ENCODE measurements around the gene GALNT10. TPM values are rescaled to one million over a fixed set of nuclear protein-coding genes. Genes with fewer than 3 reads are reported as not detected.
A peak's percentile ranks its signal among the peaks of the same experiment; 100 is the strongest.

GALNT10 gene
- total RNA-seq, 1 donor from 2014 or later: 30.2 TPM

- peak; percentile 67 to 74 for DNase-seq (ENCODE audit: low read depth in 2 of 2)
These were observed 277.3 kb downstream of the GALNT10 start for GRCh38 chr5:154467655-154468354.

GRCh38 chr5:154470137-154470536 is 279.6 kb downstream of the GALNT10 start:
- DNase-seq (ENCODE audit: low read depth in 2 of 2): no peak

Other genes with a start within 250 kb of the GALNT10 start
- 21.4 and 27.4 TPM in 2 replicates for gene FAM114A2, start 151.8 kb upstream of the GALNT10 start, total RNA-seq
- 104 and 136 TPM in 2 replicates for gene MFAP3, start 151.8 kb upstream of the GALNT10 start, total RNA-seq

Measured in lung microvascular endothelial cell (primary cell).